SU-DHL-6 (cell line): ENCODE measurements around the gene STARD7.
A peak's percentile ranks its signal among the peaks of the same experiment; 100 is the strongest.

Source experiments
- H2AFZ ChIP-seq: fragments of 200-600 bp; sonication (generic); 2 replicates; pipeline ENCODE4 v1.6.1; 2014; ENCODE audit warnings: low read depth, mild to moderate bottlenecking, moderate library complexity, mixed read lengths, antibody characterized with exemption, low read length; ENCODE audit not compliant: severe bottlenecking
- H3F3A ChIP-seq: fragments of 200-600 bp; shearing (Covaris generic); 2 replicates; pipeline ENCODE4 v1.6.0; 2016; ENCODE audit warnings: antibody characterized with exemption, mild to moderate bottlenecking; ENCODE audit not compliant: insufficient read depth
- H3K27ac ChIP-seq: fragments of 200-600 bp; sonication (generic); 2 replicates; pipeline ENCODE4 v1.5.1; 2016; ENCODE audit warnings: low read depth, mild to moderate bottlenecking, low read length, moderate library complexity, mixed read lengths
- H3K27me3 ChIP-seq: fragments of 200-600 bp; sonication (generic), shearing (Covaris generic); 2 replicates; pipeline ENCODE4 v1.6.0; 2014; ENCODE audit warnings: mild to moderate bottlenecking, low read length
- H3K36me3 ChIP-seq: fragments of 200-600 bp; sonication (generic); 2 replicates; pipeline ENCODE4 v1.6.1; 2014; ENCODE audit warnings: mild to moderate bottlenecking, low read length, mixed read lengths
- H3K4me2 ChIP-seq: fragments of 300-600, 200-600 bp; shearing (Covaris generic), sonication (generic); 2 replicates; pipeline ENCODE4 v1.6.0; 2014; ENCODE audit warnings: low read length, low read depth, mild to moderate bottlenecking; ENCODE audit not compliant: poor library complexity, severe bottlenecking
- H3K4me3 ChIP-seq: fragments of 200-600 bp; sonication (generic); 2 replicates; pipeline ENCODE4 v1.5.1; 2014; ENCODE audit warnings: antibody characterized with exemption, low read length, mild to moderate bottlenecking, mixed read lengths; ENCODE audit not compliant: insufficient read depth, poor library complexity, severe bottlenecking
- H3K79me2 ChIP-seq: fragments of 200-600 bp; sonication (generic); 2 replicates; pipeline ENCODE4 v1.6.1; 2014; ENCODE audit warnings: mild to moderate bottlenecking, low read length, moderate library complexity; ENCODE audit not compliant: insufficient read depth
- H3K9ac ChIP-seq: fragments of 200-600 bp; sonication (generic); 2 replicates; pipeline ENCODE4 v1.7.0; 2014; ENCODE audit warnings: mild to moderate bottlenecking, low read length
- H3K9me2 ChIP-seq: fragments of 200-600 bp; sonication (generic); replicated peaks from 2 replicates; pipeline ENCODE4 v1.6.1; 2014; ENCODE audit warnings: low read length; ENCODE audit not compliant: insufficient read depth
- H3K9me3 ChIP-seq: fragments of 200-600 bp; sonication (generic); 2 replicates; pipeline ENCODE4 v1.6.1; 2014; ENCODE audit warnings: low read length, mixed read lengths; ENCODE audit not compliant: insufficient read depth
- H4K20me1 ChIP-seq: fragments of 200-600 bp; sonication (generic); 2 replicates; pipeline ENCODE4 v1.6.1; 2014; ENCODE audit warnings: low read depth, mild to moderate bottlenecking, antibody characterized with exemption, low read length, moderate library complexity, mixed read lengths
- EZH2phosphoT487 ChIP-seq: fragments of 200-600 bp; sonication (generic), shearing (Covaris generic); conservative IDR thresholded peaks from 2 replicates; pipeline ENCODE4 v1.6.1; 2018; ENCODE audit warnings: mild to moderate bottlenecking, antibody characterized with exemption, low read length, moderate library complexity, mixed read lengths
- TF ChIP-seq, protein P1 (sequence below): fragments of 200-600 bp; sonication (generic); IDR thresholded peaks from one replicate; pipeline ENCODE4 v1.5.1; 2017; ENCODE audit warnings: antibody characterized with exemption, mild to moderate bottlenecking, low read length, moderate library complexity; ENCODE audit not compliant: insufficient read depth, poor library complexity, severe bottlenecking

The STARD7 gene

DNA sequence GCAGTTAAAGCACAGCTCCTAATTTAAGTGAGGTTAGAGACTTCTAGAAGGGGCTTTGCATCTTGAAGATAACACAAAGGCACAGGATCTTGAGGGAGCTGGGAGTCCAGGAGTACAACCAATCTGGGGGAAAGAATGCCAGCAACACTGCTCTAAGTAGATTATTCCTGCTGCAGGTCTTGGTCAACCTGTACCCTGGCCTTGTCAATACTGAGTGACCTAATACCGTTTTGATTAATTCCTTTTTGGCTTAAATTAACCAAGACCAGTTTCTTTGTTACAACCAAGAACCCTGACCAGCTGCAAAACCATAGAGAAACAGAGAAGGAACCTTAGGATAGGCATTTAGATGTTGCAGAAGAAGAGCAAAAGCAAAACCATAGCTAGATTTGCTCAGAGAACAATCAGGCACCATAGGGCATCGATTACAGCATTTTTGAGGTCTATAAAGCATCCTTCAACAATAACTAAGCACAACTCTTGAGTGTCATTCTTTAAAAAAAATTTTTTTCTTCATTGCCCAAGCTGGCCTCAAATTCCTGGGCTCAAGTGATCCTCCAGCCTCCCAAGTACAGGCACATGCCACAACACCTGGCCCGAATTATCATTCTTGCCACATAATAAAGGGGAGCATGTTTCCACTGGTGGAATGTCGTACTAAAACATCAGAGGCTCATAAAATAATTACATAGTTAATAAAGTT lies 6.3 kb downstream of the STARD7 start:
- no peak overlapping the region for H2AFZ ChIP-seq
- peak overlapping the region; percentile 9; the same call in 1 of the 2 replicates for H3K27ac ChIP-seq
- H3K9me2 ChIP-seq: no peaks in the 10 kb centered on the region
- peaks cover 100% of the 10 kb centered on the region for H3K79me2 ChIP-seq
- H3F3A ChIP-seq: peaks cover 28% of the 10 kb centered on the region
- peak overlapping the region; percentile 92 for H3K4me2 ChIP-seq
- peaks cover 69% of the 10 kb centered on the region for H4K20me1 ChIP-seq
- no peaks in the 10 kb centered on the region for H3K27me3 ChIP-seq
- TF ChIP-seq, protein P1, sequence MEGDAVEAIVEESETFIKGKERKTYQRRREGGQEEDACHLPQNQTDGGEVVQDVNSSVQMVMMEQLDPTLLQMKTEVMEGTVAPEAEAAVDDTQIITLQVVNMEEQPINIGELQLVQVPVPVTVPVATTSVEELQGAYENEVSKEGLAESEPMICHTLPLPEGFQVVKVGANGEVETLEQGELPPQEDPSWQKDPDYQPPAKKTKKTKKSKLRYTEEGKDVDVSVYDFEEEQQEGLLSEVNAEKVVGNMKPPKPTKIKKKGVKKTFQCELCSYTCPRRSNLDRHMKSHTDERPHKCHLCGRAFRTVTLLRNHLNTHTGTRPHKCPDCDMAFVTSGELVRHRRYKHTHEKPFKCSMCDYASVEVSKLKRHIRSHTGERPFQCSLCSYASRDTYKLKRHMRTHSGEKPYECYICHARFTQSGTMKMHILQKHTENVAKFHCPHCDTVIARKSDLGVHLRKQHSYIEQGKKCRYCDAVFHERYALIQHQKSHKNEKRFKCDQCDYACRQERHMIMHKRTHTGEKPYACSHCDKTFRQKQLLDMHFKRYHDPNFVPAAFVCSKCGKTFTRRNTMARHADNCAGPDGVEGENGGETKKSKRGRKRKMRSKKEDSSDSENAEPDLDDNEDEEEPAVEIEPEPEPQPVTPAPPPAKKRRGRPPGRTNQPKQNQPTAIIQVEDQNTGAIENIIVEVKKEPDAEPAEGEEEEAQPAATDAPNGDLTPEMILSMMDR: no peak
- no peak for TF ChIP-seq EZH2phosphoT487
- H3K36me3 ChIP-seq: 0 out of 2 replicates have a peak, but pooled peaks cover 18% of the 10 kb centered on the region
- H3K9me3 ChIP-seq: no peaks in the 10 kb centered on the region
- H3K9ac ChIP-seq: no peak overlapping the region
- H3K4me3 ChIP-seq: no peak overlapping the region

DNA sequence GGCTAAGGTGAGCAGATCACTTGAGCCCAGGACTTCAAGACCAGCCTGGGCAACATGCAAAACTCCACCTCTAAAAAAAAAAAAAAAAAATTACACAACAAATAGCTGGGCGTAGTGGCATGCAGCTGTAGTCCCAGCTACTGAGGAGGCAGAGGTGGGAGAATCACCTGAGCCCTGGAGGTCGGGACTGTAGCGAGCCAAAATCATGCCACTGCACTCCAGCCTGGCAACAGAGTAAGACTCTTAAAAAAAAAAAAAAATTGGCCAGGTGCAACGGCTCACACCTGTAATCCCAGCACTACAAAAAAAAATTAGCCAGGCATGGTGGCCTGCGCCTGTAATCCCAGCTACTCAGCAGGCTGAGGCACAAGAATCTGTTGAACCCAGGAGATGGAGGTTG lies 7.3 kb downstream of the STARD7 start:
- 0 out of 2 replicates have a peak, but pooled peaks cover 15% of the 10 kb centered on the region for H3K36me3 ChIP-seq
- peaks cover 99% of the 10 kb centered on the region for H3K79me2 ChIP-seq
- no peaks in the 10 kb centered on the region for H3K9me2 ChIP-seq
- H3K27me3 ChIP-seq: no peaks in the 10 kb centered on the region
- no peak for TF ChIP-seq EZH2phosphoT487
- TF ChIP-seq, protein P1: no peak
- H3K4me3 ChIP-seq: no peak overlapping the region
- no peak overlapping the region for H3K9ac ChIP-seq
- H3K4me2 ChIP-seq: peak overlapping the region; percentile 92
- no peak overlapping the region for H3K27ac ChIP-seq
- no peak overlapping the region for H2AFZ ChIP-seq
- no peaks in the 10 kb centered on the region for H3K9me3 ChIP-seq
- peaks cover 28% of the 10 kb centered on the region for H3F3A ChIP-seq
- H4K20me1 ChIP-seq: peaks cover 63% of the 10 kb centered on the region

DNA sequence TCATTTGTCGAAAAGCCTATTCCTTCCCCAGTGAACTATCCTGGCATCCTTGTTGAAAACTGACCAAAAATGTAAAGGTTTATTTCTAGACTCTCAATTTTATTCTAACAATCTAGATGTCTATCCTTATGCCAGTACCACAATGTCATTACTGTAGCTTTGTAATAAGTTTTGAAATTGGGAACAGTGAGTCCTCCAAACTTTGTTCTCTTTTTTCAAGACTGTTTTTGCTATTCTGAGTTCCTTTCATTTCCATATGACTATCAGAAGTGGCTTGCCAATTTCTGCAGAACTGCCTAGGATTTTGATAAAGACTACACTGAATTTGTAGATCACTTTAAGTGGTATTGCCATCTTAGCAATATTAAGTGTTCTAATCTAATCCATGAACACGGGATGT lies 9.7 kb downstream of the STARD7 start:
- Histone ChIP-seq H3K4me2 (no peak overlapping the region), H3K36me3 (peaks cover 30% of the 10 kb centered on the region; the same call in 1 of the 2 replicates), H3K9me2 (no peaks in the 10 kb centered on the region), H3K79me2 (peaks cover 99% of the 10 kb centered on the region), H3K27me3 (no peaks in the 10 kb centered on the region), H4K20me1 (peaks cover 53% of the 10 kb centered on the region), H3K4me3 (no peak overlapping the region), H3F3A (peaks cover 21% of the 10 kb centered on the region), H3K9ac (no peak overlapping the region), H3K27ac (no peak overlapping the region), H3K9me3 (no peaks in the 10 kb centered on the region), H2AFZ (no peak overlapping the region)
- TF ChIP-seq, protein P1: no peak
- no peak for TF ChIP-seq EZH2phosphoT487
